Ishikawa (cell line): Measurements from ENCODE around the gene CFAP43.

Experiments used
- CEBPB ChIP-seq: IDR thresholded peaks from 2 replicates; pipeline ENCODE4 v1.6.1; 2012
- CREB1 ChIP-seq: IDR thresholded peaks from 2 replicates; pipeline ENCODE4 v1.6.1; 2012; ENCODE audit warnings: low read depth
- EP300 ChIP-seq: IDR thresholded peaks from 2 replicates; pipeline ENCODE4 v1.6.1; 2012; ENCODE audit warnings: borderline replicate concordance
- MAX ChIP-seq: IDR thresholded peaks from 2 replicates; pipeline ENCODE4 v1.6.1; 2012
- RAD21 ChIP-seq: IDR thresholded peaks from 2 replicates; pipeline ENCODE4 v1.6.1; 2012; ENCODE audit warnings: low read depth
- REST ChIP-seq: IDR thresholded peaks from 2 replicates; pipeline ENCODE4 v1.6.1; 2012; ENCODE audit warnings: low read depth, mild to moderate bottlenecking
- TAF1 ChIP-seq: IDR thresholded peaks from 2 replicates; pipeline ENCODE4 v1.6.1; 2012; ENCODE audit warnings: low read depth, mild to moderate bottlenecking
- TEAD4 ChIP-seq: IDR thresholded peaks from 2 replicates; pipeline ENCODE4 v1.6.1; 2012
- YY1 ChIP-seq: IDR thresholded peaks from 2 replicates; pipeline ENCODE4 v1.6.1; 2012; ENCODE audit warnings: low read depth
- ZBTB7A ChIP-seq: IDR thresholded peaks from 2 replicates; pipeline ENCODE4 v1.6.1; 2012; ENCODE audit warnings: low read depth

DNA sequence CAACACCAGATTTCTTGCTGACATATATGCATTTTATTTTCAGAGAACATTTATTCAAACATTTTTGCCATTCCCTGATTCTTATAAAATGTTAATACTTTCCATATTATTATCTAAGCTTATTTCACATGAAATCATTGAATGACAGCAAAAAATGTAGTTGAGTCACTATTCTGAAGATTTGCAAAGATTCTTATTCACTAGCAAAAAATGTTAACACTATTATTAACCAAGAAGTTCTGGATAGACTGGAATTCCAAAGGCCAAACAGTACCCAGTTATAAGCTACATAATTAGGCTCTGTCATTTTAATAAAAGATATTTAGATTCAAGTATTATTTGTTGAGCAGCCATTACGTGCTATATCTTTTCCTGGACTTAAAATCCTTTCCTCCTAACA, 41.1 kb upstream of the CFAP43 start:
- TF ChIP-seq REST (no peak), YY1 (no peak), CEBPB (no peak), MAX (no peak), CREB1 (no peak), EP300 (no peak), RAD21 (no peak), TAF1 (no peak), TEAD4 (no peak), ZBTB7A (no peak)
